Endothelial cell of umbilical vein (primary cell): Measurements from ENCODE around the gene AMIGO1. TPM values are rescaled to one million over a fixed set of nuclear protein-coding genes. Genes with fewer than 3 reads are reported as not detected.

Experiments used
- BruUV-seq: library from RNA; stranded (reverse); fragments of 400-500 nt; replicated peaks from 2 replicates; lab custom pipeline; 2021; lab: Mats Ljungman, UMichigan
- CTCF ChIA-PET: fragments of 300-600, 350-600 bp; sonication (Branson Sonifier 250); formaldehyde crosslinking; loops from one replicate; lab custom pipeline; 2021; ENCODE audit warnings: antibody characterized with exemption, inconsistent platforms; lab: Charles Lee
- POLR2A ChIA-PET: fragments of 300-600, 350-600 bp; sonication (Branson Sonifier 250); formaldehyde crosslinking; loops from one replicate; lab custom pipeline; 2021; ENCODE audit warnings: antibody characterized with exemption, inconsistent platforms; lab: Charles Lee
- DNase-seq: peaks from one replicate; pipeline ENCODE4 v3.0.0-alpha.2; 2011; ENCODE audit warnings: low read depth, low spot score
- FAIRE-seq: peaks from 2 replicates; lab custom pipeline; 2011; peaks lifted over from hg19 to GRCh38; lab: Jason Lieb, UNC
- H2AFZ ChIP-seq: 2 replicates; pipeline ENCODE4 v1.6.0; 2012; ENCODE audit warnings: low read depth, low read length, control low read depth, inconsistent platforms
- H3K27ac ChIP-seq: 2 replicates; pipeline ENCODE4 v1.5.1; 2011; ENCODE audit warnings: low read depth, mild to moderate bottlenecking, control low read depth, low read length, moderate library complexity; ENCODE audit not compliant: insufficient read depth
- H3K27me3 ChIP-seq, 2 experiments: 2 replicates each; pipeline versions ENCODE4 v1.6.0 to v1.6.1; 2011; ENCODE audit warnings: low read length in 2 of 2, mixed read lengths in 1 of 2; ENCODE audit not compliant: control insufficient read depth in 2 of 2, insufficient read depth in 2 of 2
- H3K36me3 ChIP-seq, 2 experiments: 2 replicates in 1 of 2; 3 replicates in 1 of 2; pipeline ENCODE4 v1.5.1; 2011; ENCODE audit warnings: low read length in 2 of 2, mild to moderate bottlenecking in 1 of 2, moderate library complexity in 1 of 2; ENCODE audit not compliant: control insufficient read depth in 2 of 2, insufficient read depth in 2 of 2; ENCODE audit errors: extremely low read depth in 1 of 2
- H3K4me1 ChIP-seq: 3 replicates; pipeline ENCODE4 v1.5.1; 2011; ENCODE audit warnings: mild to moderate bottlenecking, low read length; ENCODE audit not compliant: control insufficient read depth, insufficient read depth; ENCODE audit errors: extremely low read depth
- H3K4me2 ChIP-seq: 2 replicates; pipeline ENCODE4 v1.6.1; 2011; ENCODE audit warnings: low read length, control low read depth, mixed read lengths; ENCODE audit not compliant: insufficient read depth
- H3K4me3 ChIP-seq, 3 experiments: fragments of 200-600 bp in 1 of 3; sonication (generic), shearing (Covaris generic) in 1 of 3; replicated peaks in 1 of 3; 2 replicates each; pipeline ENCODE4 v1.5.1; 2011 to 2016; ENCODE audit warnings: control low read depth in 3 of 3, low read length in 3 of 3, mild to moderate bottlenecking in 2 of 3, inconsistent platforms in 1 of 3, low read depth in 1 of 3, moderate library complexity in 1 of 3; ENCODE audit not compliant: insufficient read depth in 1 of 3
- H3K79me2 ChIP-seq: 2 replicates; pipeline ENCODE4 v1.6.0; 2012; ENCODE audit warnings: low read length, inconsistent platforms; ENCODE audit not compliant: control insufficient read depth, insufficient read depth
- H3K9ac ChIP-seq: replicated peaks from 2 replicates; pipeline ENCODE3; 2011; ENCODE audit warnings: low read length, control low read depth; ENCODE audit not compliant: insufficient read depth; ENCODE audit errors: extremely low read depth
- H3K9me1 ChIP-seq: replicated peaks from 3 replicates; pipeline ENCODE4 v1.6.0; 2011; ENCODE audit warnings: mild to moderate bottlenecking, low read length; ENCODE audit not compliant: control insufficient read depth, insufficient read depth; ENCODE audit errors: extremely low read depth
- H3K9me3 ChIP-seq: replicated peaks from 2 replicates; pipeline ENCODE4 v1.5.1; 2012; ENCODE audit warnings: low read length, inconsistent platforms; ENCODE audit not compliant: control insufficient read depth, insufficient read depth
- H4K20me1 ChIP-seq: replicated peaks from 2 replicates; pipeline ENCODE3; 2011; ENCODE audit warnings: mild to moderate bottlenecking, low read length; ENCODE audit not compliant: control insufficient read depth, insufficient read depth; ENCODE audit errors: extremely low read depth
- EZH2 ChIP-seq: IDR thresholded peaks from 2 replicates; pipeline ENCODE4 v1.6.1; 2012; ENCODE audit warnings: borderline replicate concordance, low read depth, mild to moderate bottlenecking, moderate library complexity, low read length, inconsistent platforms; ENCODE audit not compliant: severe bottlenecking
- FOS ChIP-seq: IDR thresholded peaks from 2 replicates; pipeline ENCODE4 v1.6.1; 2011; ENCODE audit warnings: mild to moderate bottlenecking, low read length, moderate library complexity, borderline replicate concordance; ENCODE audit not compliant: insufficient read depth
- GATA2 ChIP-seq: IDR thresholded peaks from 2 replicates; pipeline ENCODE4 v1.7.0; 2011; ENCODE audit warnings: low read depth, mild to moderate bottlenecking, moderate library complexity, mixed read lengths, low read length; ENCODE audit not compliant: insufficient read length, insufficient read depth
- JUN ChIP-seq: IDR thresholded peaks from 2 replicates; pipeline ENCODE4 v1.6.1; 2011; ENCODE audit warnings: borderline replicate concordance, low read depth; ENCODE audit not compliant: insufficient read length, insufficient read depth
- MYC ChIP-seq: IDR thresholded peaks from one replicate; pipeline ENCODE4 v1.6.1; 2011; ENCODE audit warnings: mild to moderate bottlenecking, low read depth, low read length
- POLR2A ChIP-seq: IDR thresholded peaks from 2 replicates; pipeline ENCODE4 v1.6.1; 2012; ENCODE audit warnings: low read depth, mild to moderate bottlenecking, control low read depth, low read length
- POLR2AphosphoS5 ChIP-seq: IDR thresholded peaks from 2 replicates; pipeline ENCODE4 v1.6.1; 2012; ENCODE audit warnings: low read depth, mild to moderate bottlenecking, control low read depth, low read length, moderate library complexity; ENCODE audit not compliant: insufficient read depth
- dilution Hi-C: fragments of 300-500 bp; cut with MboI; formaldehyde crosslinking; loops from one replicate; pipeline ENCODE4 v1.15.0; 2019; ENCODE audit warnings: low sequenced_read_pairs; ENCODE audit not compliant: extremely low pct_ligation_motif_present
- intact Hi-C: fragments of 100-400 bp; cut with micrococcal nuclease; formaldehyde crosslinking; loops from one replicate; pipeline ENCODE4 v1.10.0; 2022
- polyA plus RNA-seq, 4 experiments: library from polyadenylated mRNA; depleted of rRNA in 3 of 4; stranded (reverse) in 3 of 4; unstranded in 1 of 4; fragments of >200 nt; gene quantifications; 2 replicates each; pipeline versions ENCODE4 v1.2.1 to v1.2.3, GENCODE V29; 2011 to 2012; ENCODE audit warnings: missing spikeins in 1 of 4
- total RNA-seq: library from RNA; stranded (reverse); gene quantifications from 2 replicates; pipeline ENCODE4 v1.2.3, GENCODE V29; 2021
- TF ChIP-seq, protein P1 (sequence below), 2 donors: IDR thresholded peaks; 1 replicate in 1 of 2; 2 replicates in 1 of 2; pipeline ENCODE4 v1.5.1; 2011; ENCODE audit warnings: low read length in 2 of 2, mild to moderate bottlenecking in 2 of 2, moderate library complexity in 2 of 2, control low read depth in 1 of 2, inconsistent platforms in 1 of 2, low read depth in 1 of 2; ENCODE audit not compliant: insufficient read depth in 1 of 2; ENCODE audit errors: extremely low read depth in 1 of 2
- TF ChIP-seq, protein P2 (sequence below): IDR thresholded peaks from 2 replicates; pipeline ENCODE4 v1.6.1; 2011; ENCODE audit not compliant: insufficient read depth, insufficient read length

The AMIGO1 gene
- total and polyA plus RNA-seq, 2 donors (not counting 3 experiments of a cell fraction or from before 2014, with no cell fraction given): 0.80 to 0.88 TPM

- BruUV-seq: no TSS peak
- H3K9me1 ChIP-seq: no peaks in the 10 kb centered on the region
- no peak overlapping the region for H2AFZ ChIP-seq
- H4K20me1 ChIP-seq: no peaks in the 10 kb centered on the region
- H3K4me2 ChIP-seq: no peak overlapping the region
- POLR2A ChIA-PET: no interaction called here
- peaks cover 22% of the 10 kb centered on the region for H3K4me1 ChIP-seq
- H3K27ac ChIP-seq: no peak overlapping the region
- H3K9me3 ChIP-seq: no peaks in the 10 kb centered on the region
- H3K4me3 ChIP-seq: no peak overlapping the region
- DNase-seq (no peak), FAIRE-seq (no peak)
- peaks cover 0 to 7% of the 10 kb centered on the region in 2 experiments for H3K36me3 ChIP-seq
- TF ChIP-seq, protein P1, sequence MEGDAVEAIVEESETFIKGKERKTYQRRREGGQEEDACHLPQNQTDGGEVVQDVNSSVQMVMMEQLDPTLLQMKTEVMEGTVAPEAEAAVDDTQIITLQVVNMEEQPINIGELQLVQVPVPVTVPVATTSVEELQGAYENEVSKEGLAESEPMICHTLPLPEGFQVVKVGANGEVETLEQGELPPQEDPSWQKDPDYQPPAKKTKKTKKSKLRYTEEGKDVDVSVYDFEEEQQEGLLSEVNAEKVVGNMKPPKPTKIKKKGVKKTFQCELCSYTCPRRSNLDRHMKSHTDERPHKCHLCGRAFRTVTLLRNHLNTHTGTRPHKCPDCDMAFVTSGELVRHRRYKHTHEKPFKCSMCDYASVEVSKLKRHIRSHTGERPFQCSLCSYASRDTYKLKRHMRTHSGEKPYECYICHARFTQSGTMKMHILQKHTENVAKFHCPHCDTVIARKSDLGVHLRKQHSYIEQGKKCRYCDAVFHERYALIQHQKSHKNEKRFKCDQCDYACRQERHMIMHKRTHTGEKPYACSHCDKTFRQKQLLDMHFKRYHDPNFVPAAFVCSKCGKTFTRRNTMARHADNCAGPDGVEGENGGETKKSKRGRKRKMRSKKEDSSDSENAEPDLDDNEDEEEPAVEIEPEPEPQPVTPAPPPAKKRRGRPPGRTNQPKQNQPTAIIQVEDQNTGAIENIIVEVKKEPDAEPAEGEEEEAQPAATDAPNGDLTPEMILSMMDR (IDR thresholded peaks at IDR 0.05; ENCODE audit: extremely low read depth in 1 of 2, insufficient read depth in 1 of 2, low read depth in 1 of 2, low read length in 2 of 2): no peak
- no peak for TF ChIP-seq POLR2A
- no peak for TF ChIP-seq FOS
- TF ChIP-seq MYC: no peak
- no peak for TF ChIP-seq JUN
- no peak for TF ChIP-seq EZH2
- TF ChIP-seq GATA2: no peak
- TF ChIP-seq, protein P2, sequence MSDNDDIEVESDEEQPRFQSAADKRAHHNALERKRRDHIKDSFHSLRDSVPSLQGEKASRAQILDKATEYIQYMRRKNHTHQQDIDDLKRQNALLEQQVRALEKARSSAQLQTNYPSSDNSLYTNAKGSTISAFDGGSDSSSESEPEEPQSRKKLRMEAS: no peak
- no peak for TF ChIP-seq POLR2AphosphoS5
- no peak overlapping the region for H3K9ac ChIP-seq
- CTCF ChIA-PET: interaction anchor here (2.4 to 23.0 kb wide), 2 partner anchors 14 to 36 kb away, joined by 9 to 955 read pairs; partner anchors contain the start of genes AMIGO1 and GPR61
- dilution Hi-C loops: no loop called here
- intact Hi-C loops: loop anchor here (5.0 kb wide), 2 partner anchors 147 to 247 kb away; partner anchors contain the start of gene GSTM3
- peaks cover 2% of the 10 kb centered on the region for H3K79me2 ChIP-seq
- H3K27me3 ChIP-seq: no peaks in the 10 kb centered on the region
Observed at GRCh38 chr1:109495738-109496137, 13.8 kb downstream of the AMIGO1 start.
